Tibial nerve (tissue), 4 donors: ENCODE data around the gene GDAP1L1. TPM values are rescaled to one million over a fixed set of nuclear protein-coding genes. Genes with fewer than 3 reads are reported as not detected.

Experiments used
- DNase-seq, 2 donors: peaks; one replicate each; pipeline ENCODE4 v3.0.0-alpha.2; 2019; ENCODE audit warnings: low spot score in 2 of 2
- H3K27ac ChIP-seq, 4 donors: fragments of 200-600 bp; sonication (generic) in 3 of 4; one replicate each; pipeline ENCODE4 v1.5.1; 2017 to 2019; ENCODE audit warnings: mild to moderate bottlenecking in 1 of 4
- H3K27me3 ChIP-seq, 2 donors: fragments of 200-600 bp; sonication (generic) in 1 of 2; one replicate each; pipeline versions ENCODE4 v1.5.1 to v1.6.0; 2017 to 2019
- H3K36me3 ChIP-seq, 3 donors: fragments of 200-600 bp; sonication (generic); one replicate each; pipeline ENCODE4 v1.5.1; 2018 to 2019
- H3K4me1 ChIP-seq, 4 donors: fragments of 200-600 bp; sonication (generic) in 3 of 4; one replicate each; pipeline ENCODE4 v1.5.1; 2017 to 2019
- H3K4me3 ChIP-seq, 4 donors: fragments of 200-600 bp; sonication (generic) in 3 of 4; one replicate each; pipeline ENCODE4 v1.5.1; 2017 to 2019; ENCODE audit warnings: mild to moderate bottlenecking in 1 of 4, moderate library complexity in 1 of 4
- H3K9me3 ChIP-seq, 4 donors: fragments of 200-600 bp; sonication (generic) in 3 of 4; one replicate each; pipeline ENCODE4 v1.5.1; 2017 to 2019
- EP300 ChIP-seq, 2 donors: sonication (generic); formaldehyde crosslinking; IDR thresholded peaks; one replicate each; pipeline ENCODE4 v1.6.1; 2017; ENCODE audit warnings: antibody characterized with exemption in 2 of 2, mild to moderate bottlenecking in 1 of 2
- POLR2A ChIP-seq, 2 donors: fragments of 450-650 bp; IDR thresholded peaks; one replicate each; pipeline ENCODE4 v1.6.1; 2017; ENCODE audit warnings: antibody characterized with exemption in 2 of 2, mild to moderate bottlenecking in 2 of 2, moderate library complexity in 2 of 2
- WGBS, 2 donors: methylation state at CpG; one replicate each; pipeline ENCODE4 v1.1.5; 2018; 5-methylcytosine and 5-hydroxymethylcytosine counted together
- total RNA-seq, 4 donors: library from RNA; depleted of rRNA; stranded (reverse); fragments of >200 nt; gene quantifications; one replicate each; pipeline ENCODE4 v1.1.0, GENCODE V29; 2016
- TF ChIP-seq, protein P1 (sequence below), 5 experiments: fragments of 200-600 bp in 3 of 5; fragments of 450-650 bp in 2 of 5; sonication (generic) in 3 of 5; IDR thresholded peaks; one replicate each; pipeline ENCODE4 v1.5.1; 2016 to 2019; ENCODE audit warnings: antibody characterized with exemption in 5 of 5, mild to moderate bottlenecking in 3 of 5, moderate library complexity in 2 of 5

The GDAP1L1 gene
- total RNA-seq, 4 donors from 2014 or later: not detected

DNA sequence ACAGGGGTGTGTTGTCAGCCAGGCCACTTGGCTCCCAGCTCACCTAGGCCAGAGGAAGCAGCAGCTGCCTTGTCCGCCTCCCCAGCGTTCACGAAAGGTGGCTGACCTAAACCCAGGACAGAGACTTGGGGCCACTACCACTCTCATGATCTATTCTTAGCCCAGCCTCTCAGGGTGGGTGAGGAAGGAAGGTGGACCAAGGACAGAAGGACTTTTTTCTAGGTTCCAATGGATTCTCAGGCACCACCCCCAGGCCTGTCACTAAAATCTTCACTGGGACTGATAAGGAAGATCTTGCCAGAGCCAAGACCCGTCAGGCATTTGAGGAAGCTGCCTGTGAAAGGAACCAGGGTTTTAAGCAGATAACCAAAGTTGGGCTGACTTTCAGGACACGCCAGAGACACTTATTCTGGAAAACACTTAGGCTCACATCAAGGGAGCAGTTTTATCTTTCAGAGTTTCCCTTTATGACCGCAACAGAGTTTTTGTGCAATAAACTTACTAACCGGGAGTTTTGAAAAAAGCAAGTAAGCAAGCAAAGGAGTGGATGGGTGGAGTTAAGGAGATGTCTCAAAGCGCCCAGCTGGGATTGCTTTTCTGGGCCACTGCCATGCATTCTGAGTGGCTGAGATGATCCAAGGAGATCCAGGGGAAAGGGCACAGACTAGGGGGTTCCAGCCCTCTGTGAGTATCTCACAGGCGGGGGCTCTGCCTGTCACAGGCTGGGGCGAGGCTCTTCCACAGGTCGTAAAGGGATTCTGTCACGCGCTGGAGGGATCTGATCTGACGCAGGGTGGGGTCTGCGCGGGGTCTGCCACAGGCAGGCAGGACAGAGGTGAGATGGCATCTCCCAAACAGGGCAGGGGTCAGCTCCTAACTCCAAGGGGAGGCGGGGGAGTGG lies 62.9 kb downstream of the GDAP1L1 start:
- no peaks in the 10 kb centered on the region for H3K9me3 ChIP-seq
- H3K27me3 ChIP-seq: no peaks in the 10 kb centered on the region
- WGBS, 2 donors: 15 to 20% methylated on average over 15 to 17 of the region's 17 CpGs
- peaks cover 0 to 29% (median 9%) of the 10 kb centered on the region in 4 donors for H3K4me1 ChIP-seq
- peak overlapping the region; percentile 67 to 97 (median 84) for H3K4me3 ChIP-seq
- H3K36me3 ChIP-seq: peaks cover 0 to 25% (median 0%) of the 10 kb centered on the region in 3 donors
- no peak for TF ChIP-seq EP300 (IDR thresholded peaks at IDR 0.05)
- TF ChIP-seq, protein P1, sequence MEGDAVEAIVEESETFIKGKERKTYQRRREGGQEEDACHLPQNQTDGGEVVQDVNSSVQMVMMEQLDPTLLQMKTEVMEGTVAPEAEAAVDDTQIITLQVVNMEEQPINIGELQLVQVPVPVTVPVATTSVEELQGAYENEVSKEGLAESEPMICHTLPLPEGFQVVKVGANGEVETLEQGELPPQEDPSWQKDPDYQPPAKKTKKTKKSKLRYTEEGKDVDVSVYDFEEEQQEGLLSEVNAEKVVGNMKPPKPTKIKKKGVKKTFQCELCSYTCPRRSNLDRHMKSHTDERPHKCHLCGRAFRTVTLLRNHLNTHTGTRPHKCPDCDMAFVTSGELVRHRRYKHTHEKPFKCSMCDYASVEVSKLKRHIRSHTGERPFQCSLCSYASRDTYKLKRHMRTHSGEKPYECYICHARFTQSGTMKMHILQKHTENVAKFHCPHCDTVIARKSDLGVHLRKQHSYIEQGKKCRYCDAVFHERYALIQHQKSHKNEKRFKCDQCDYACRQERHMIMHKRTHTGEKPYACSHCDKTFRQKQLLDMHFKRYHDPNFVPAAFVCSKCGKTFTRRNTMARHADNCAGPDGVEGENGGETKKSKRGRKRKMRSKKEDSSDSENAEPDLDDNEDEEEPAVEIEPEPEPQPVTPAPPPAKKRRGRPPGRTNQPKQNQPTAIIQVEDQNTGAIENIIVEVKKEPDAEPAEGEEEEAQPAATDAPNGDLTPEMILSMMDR (IDR thresholded peaks at IDR 0.05): no peak
- no peak for TF ChIP-seq POLR2A (IDR thresholded peaks at IDR 0.05)
- DNase-seq: peak in 1 of 2 donors; percentile 38
- H3K27ac ChIP-seq: peak overlapping the region in 2 of 4 donors; percentile 77 to 87

DNA sequence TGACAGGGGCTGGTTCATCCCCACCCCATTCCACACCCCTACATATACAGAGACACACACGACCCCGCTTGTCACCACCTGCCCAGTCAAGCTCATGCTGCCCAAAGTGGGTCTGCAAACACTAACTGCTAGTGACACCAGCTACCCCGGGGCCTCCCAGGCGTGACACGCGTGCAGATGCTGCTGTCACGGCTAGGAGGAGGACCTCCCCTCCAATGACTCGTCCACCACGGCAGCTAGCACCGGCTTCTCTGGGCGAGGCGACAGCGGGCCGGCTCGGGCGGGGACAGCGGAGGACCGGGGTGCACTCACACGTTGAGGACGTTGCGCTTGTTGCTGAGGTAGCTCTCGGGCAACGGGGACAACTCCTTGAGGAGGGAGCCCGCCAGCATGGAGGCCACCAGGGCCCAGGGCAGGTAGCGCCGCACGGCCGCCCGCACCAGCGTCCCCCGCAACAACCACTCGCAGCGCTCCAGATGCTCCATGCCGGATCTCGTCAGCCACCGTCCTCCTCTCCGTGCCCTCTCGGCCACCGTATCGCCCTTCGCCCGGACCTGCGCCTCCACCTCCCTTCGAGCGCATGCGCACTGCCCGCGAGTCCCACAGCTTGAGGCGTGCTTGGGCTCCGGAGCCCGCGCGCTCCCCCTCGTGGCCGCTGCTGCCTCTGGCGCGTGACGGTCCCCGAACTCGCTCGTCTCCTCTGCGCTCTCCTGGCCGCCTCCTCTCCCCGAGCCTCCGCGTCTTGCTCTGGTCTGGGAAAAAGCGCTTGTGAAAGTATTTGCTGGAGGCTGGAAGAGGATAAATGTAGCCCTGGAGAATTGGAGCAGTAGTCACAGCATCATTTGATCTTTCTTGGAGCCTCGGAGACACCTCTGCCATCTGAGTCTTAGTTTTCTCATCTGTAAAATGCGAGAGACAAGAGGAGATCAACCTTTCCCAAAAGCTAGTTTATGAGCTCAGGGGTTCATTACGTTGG lies 63.8 kb downstream of the GDAP1L1 start, which contains the start of gene FITM2:
Gene FITM2 (minus strand): TSS at position 539 of the 976 bp plus-strand sequence. CDS start 54 bp downstream, at position 485.
- H3K4me1 ChIP-seq: peaks cover 0 to 29% (median 9%) of the 10 kb centered on the region in 4 donors
- DNase-seq: peak; percentile 97
- H3K27ac ChIP-seq: peak within 1 kb of the TSS in 3 of 4 donors; percentile 74 to 87 (median 77)
- H3K9me3 ChIP-seq: no peaks in the 10 kb centered on the region
- H3K27me3 ChIP-seq: no peaks in the 10 kb centered on the region
- peak within 1 kb of the TSS; percentile 67 to 97 (median 84) for H3K4me3 ChIP-seq
- WGBS, 2 donors: 2% methylated on average over 60 to 69 of the region's 70 CpGs
- H3K36me3 ChIP-seq: peaks cover 0 to 16% (median 0%) of the 10 kb centered on the region in 3 donors
- peak; percentile 86 to 91 for TF ChIP-seq EP300 (IDR thresholded peaks at IDR 0.05)
- TF ChIP-seq, protein P1 (IDR thresholded peaks at IDR 0.05): peak; percentile 90 to 99 (median 97)
- peak in 1 of 2 donors; percentile 32 for TF ChIP-seq POLR2A (IDR thresholded peaks at IDR 0.05)

DNA sequence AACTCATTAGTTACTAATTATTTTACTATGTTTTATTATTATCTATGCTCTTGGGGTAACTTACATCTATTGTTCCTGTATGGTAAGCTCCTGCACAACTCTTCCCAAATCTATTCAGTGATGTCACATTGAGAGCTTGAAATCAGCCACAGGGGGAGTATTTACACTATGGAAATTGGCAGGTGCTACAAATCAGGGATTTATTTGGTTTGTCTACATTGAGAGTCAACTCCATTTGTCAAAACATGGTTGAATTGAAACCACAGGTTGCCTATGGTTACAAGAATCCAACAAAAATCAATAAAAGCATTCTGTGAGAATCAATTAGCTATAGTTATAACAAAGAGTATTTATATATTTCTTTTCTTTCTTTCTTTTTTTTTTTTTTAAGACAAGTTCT lies 67.8 kb downstream of the GDAP1L1 start:
- peaks cover 0 to 7% of the 10 kb centered on the region in 2 donors for H3K27me3 ChIP-seq
- no peak overlapping the region for H3K4me3 ChIP-seq
- no peaks in the 10 kb centered on the region for H3K9me3 ChIP-seq
- no peaks in the 10 kb centered on the region for H3K36me3 ChIP-seq
- peaks cover 0 to 13% (median 3%) of the 10 kb centered on the region in 4 donors for H3K4me1 ChIP-seq
- DNase-seq: no peak
- no peak overlapping the region for H3K27ac ChIP-seq
- TF ChIP-seq POLR2A (IDR thresholded peaks at IDR 0.05) (no peak), EP300 (IDR thresholded peaks at IDR 0.05) (no peak)
- TF ChIP-seq, protein P1 (IDR thresholded peaks at IDR 0.05): no peak

DNA sequence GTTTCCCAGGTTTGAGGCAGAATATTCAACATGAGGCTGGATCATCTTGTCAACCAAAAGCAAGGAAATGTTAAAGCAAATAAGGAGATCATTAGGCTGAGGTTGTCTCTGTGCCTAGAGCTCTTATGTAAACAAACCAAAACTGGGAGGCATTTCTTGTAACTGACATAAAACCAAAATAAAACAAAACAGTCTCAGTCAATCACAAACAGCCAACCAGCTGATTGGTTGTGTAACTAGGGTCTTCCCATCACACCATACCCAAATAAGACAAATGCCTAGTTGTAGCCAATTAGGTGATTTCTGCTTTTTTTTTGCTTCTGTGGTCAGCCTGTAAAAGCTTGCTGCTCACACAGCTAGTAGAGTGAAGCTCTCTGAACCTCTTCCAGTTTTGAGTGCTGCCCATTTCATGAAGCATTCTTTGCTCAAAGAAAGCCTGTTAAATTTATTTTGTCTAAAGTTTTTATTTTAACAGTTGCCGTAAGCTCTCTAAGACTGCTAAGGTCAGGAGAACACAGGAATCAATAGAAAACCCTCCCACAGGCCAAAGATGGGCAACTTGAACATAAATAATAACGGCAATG lies 72.8 kb downstream of the GDAP1L1 start:
- H3K27me3 ChIP-seq: peaks cover 0 to 12% of the 10 kb centered on the region in 2 donors
- H3K27ac ChIP-seq: no peak overlapping the region
- WGBS, 2 donors: 74 to 82% methylated on average over 2 of the region's 2 CpGs
- no peaks in the 10 kb centered on the region for H3K9me3 ChIP-seq
- H3K4me3 ChIP-seq: no peak overlapping the region
- H3K4me1 ChIP-seq: no peaks in the 10 kb centered on the region
- TF ChIP-seq, protein P1 (IDR thresholded peaks at IDR 0.05): no peak
- no peak for TF ChIP-seq EP300 (IDR thresholded peaks at IDR 0.05)
- TF ChIP-seq POLR2A (IDR thresholded peaks at IDR 0.05): no peak
- DNase-seq: no peak
- no peaks in the 10 kb centered on the region for H3K36me3 ChIP-seq
